ENCODE results near the gene NEDD4.

DNA sequence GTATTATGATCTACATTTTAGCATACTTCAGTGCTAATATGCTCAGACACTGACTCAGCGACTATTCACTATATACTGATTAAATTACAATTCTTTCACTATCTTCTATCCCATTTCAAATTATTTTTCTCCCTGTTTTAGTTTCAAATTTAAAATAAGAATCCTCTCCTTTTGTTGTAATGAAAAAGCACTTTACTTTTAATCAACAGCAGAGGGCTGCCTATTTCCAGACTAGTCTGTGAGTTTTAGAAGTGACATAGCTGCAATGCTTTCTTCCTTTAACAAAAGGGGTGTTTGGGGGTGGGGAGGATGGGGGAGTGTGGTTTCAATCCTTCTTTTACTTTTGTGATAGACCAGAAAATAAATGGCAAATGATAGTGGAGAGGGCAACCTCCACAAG lies 2.4 kb downstream of the NEDD4 start:
- TF ChIP-seq POLR2A (IDR thresholded peaks at IDR 0.05) (no peak), EP300 (IDR thresholded peaks at IDR 0.05) (no peak), POLR2AphosphoS5 (IDR thresholded peaks at IDR 0.05) (no peak)
- TF ChIP-seq, protein P1, sequence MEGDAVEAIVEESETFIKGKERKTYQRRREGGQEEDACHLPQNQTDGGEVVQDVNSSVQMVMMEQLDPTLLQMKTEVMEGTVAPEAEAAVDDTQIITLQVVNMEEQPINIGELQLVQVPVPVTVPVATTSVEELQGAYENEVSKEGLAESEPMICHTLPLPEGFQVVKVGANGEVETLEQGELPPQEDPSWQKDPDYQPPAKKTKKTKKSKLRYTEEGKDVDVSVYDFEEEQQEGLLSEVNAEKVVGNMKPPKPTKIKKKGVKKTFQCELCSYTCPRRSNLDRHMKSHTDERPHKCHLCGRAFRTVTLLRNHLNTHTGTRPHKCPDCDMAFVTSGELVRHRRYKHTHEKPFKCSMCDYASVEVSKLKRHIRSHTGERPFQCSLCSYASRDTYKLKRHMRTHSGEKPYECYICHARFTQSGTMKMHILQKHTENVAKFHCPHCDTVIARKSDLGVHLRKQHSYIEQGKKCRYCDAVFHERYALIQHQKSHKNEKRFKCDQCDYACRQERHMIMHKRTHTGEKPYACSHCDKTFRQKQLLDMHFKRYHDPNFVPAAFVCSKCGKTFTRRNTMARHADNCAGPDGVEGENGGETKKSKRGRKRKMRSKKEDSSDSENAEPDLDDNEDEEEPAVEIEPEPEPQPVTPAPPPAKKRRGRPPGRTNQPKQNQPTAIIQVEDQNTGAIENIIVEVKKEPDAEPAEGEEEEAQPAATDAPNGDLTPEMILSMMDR (IDR thresholded peaks at IDR 0.05): no peak
